Hepatocyte (in vitro differentiated cells): Measurements from ENCODE around the gene NOTCH1.

Experiments used
- EZH2 ChIP-seq: fragments of 200-600 bp; sonication (generic); IDR thresholded peaks from 2 replicates; pipeline ENCODE4 v1.6.1; 2016; ENCODE audit warnings: antibody characterized with exemption, mild to moderate bottlenecking, borderline replicate concordance
- TF ChIP-seq, protein P1 (sequence below): fragments of 200-600 bp; sonication (generic); IDR thresholded peaks from 2 replicates; pipeline ENCODE4 v1.5.1; 2016; ENCODE audit warnings: antibody characterized with exemption, mild to moderate bottlenecking; ENCODE audit not compliant: poor library complexity

DNA sequence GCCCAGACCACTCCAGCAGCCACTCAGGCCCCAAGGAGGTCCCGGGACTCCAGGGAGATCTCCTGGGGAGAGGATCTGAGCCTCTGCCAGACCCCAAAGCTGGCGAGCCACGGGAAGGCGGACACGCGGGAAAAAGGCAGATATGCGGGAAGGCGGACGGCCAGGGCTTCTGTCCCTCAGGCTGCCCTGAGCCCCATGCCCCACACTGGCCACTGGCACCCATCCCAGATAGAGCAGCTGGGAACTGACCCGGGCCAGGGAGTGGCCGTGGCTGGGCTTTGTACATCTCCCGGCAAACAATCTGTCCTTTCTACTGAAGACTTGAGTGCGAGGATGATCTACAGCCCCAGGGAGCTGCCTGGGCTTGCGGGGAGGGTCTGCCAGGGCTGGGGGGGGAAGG, 21.1 kb upstream of the NOTCH1 start:
- TF ChIP-seq, protein P1, sequence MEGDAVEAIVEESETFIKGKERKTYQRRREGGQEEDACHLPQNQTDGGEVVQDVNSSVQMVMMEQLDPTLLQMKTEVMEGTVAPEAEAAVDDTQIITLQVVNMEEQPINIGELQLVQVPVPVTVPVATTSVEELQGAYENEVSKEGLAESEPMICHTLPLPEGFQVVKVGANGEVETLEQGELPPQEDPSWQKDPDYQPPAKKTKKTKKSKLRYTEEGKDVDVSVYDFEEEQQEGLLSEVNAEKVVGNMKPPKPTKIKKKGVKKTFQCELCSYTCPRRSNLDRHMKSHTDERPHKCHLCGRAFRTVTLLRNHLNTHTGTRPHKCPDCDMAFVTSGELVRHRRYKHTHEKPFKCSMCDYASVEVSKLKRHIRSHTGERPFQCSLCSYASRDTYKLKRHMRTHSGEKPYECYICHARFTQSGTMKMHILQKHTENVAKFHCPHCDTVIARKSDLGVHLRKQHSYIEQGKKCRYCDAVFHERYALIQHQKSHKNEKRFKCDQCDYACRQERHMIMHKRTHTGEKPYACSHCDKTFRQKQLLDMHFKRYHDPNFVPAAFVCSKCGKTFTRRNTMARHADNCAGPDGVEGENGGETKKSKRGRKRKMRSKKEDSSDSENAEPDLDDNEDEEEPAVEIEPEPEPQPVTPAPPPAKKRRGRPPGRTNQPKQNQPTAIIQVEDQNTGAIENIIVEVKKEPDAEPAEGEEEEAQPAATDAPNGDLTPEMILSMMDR: no peak
- no peak for TF ChIP-seq EZH2
